Hippocampal formation (tissue), 2 donors: ENCODE data around the gene IGSF9B.
A peak's percentile ranks its signal among the peaks of the same experiment; 100 is the strongest.

Experiments used
- DNase-seq, 2 donors: peaks; one replicate each; lab custom pipeline; 2025; lab: John Stamatoyannopoulos, UW

The IGSF9B gene

DNA sequence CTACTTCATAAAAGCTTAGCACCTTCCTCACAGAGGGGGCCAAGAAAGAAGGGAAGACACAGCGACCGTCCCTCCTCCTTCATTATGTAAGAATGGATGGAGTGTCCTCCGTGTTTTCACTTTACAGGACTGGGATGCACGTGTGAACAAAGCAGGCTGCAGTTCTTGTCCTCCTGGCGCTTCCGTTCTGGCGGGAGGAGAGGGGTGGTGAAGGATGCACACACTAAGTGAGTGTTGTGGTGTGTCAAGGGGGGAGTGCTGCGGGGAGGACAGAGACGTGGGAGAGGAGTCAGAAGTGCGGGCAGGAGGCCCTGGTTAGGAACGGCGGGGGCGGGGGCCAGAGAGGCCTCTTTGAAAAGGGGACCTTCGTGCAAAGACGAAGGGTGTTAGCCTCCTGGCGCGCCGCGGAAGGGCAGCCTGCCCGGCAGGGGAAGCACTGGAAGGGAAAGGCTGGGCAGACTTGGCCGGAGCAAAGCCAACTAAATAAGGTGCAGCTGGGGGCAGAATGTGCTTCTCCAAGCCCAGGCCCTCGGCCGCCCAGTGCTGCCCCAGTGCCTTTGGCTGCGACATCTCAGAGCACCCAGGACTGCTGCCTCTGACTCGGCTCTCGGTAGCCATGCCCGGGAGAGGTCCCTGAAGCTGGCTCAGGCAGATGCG is 27.0 kb upstream of the IGSF9B start:
- no peak for DNase-seq

DNA sequence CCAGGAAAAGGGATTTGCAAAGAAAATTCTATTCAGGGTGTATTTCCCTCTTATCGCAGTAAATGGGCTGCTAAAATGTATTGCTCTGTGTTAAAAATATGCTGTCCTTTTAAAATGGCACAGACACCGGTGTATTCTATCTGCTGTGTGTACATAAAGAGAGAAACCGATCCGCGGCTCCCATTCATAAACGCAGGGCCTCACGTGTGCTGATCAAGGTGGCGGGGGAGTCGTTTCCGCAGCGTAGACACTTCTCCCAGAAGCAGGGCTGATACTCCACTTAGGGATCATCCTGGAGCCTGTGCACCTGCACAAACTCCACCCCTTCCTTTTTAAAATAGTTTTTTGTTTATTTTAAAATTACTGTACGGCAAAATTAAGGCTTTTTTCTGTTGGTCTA is 26.1 kb upstream of the IGSF9B start:
- DNase-seq = no peak

DNA sequence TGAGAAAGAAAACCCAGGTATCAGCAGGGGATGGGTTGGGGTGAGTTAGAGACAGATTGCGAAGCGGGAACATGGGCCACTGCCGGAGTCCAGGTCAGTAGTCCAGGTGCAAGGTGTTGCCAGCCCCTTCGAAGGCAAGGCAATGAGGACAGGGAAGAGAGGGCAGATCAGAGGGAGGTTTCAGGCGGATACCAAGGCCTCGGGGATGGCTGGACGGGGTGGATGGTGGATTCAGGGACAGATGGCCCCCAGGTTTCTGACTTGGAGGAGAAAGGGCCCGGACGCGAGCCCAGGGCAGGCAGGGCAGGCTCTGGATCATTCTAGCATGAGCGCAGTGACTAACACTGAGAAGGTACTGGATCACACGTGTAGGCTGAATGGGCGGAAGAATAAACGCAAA is 25.4 kb upstream of the IGSF9B start:
- no peak for DNase-seq

DNA sequence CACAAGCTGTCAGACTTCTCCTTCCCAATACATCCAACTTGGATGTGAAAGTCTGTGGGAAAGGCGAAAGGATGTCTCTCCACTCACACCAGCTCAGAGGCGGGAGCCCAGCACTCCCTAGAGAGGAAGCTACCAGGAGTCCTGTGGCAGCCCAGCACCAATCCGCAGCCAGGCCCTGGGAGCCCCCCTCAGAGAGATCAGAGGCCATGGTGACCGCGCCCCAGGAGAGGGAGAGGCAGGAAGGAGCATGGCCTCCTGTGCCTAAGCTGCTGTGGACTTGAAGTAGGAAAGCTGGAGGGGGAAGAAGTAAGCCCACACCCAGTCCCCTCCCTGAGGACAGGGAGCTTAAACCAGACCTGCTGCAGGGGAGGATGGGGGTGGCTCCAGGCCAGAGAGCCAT is 24.4 kb upstream of the IGSF9B start:
- no peak for DNase-seq

DNA sequence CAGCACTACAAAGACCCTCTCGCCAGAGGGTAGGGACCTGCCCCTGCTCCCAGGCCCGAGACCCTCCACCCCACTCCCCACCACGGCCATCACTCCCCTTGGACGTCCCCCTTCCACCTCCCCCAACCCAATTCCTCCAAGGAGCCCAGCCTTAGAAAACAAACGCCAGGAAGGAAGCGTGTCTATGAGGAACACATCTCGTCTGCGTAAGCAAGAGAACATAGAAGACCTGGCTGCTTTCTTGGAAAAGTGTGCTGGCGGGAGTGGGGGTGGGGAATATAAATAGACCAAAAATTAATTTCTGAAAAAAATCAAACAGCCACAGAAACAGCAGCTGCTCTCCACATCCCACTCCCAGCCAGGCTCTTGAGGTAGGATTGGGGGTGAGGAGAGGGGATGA is 23.9 kb upstream of the IGSF9B start:
- DNase-seq = no peak

DNA sequence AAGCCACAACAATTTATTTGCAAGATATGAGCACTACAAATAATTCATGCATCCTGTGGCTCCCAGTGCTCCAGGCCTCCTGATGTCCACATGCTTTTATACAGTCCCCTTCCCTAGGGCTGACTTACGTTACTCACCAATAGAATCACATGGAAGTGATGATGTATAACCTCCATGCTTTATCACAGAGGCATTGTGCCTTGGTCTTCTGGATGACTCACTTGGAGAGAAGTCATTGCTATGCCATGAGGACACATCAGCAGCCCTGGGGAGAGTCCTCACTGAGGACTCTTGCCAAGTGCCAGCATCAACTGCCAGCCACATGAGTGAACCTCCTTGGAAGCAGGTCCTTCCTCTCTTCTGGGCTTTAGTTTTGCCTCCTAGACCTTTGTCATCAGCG is 22.0 kb upstream of the IGSF9B start:
- DNase-seq = no peak

DNA sequence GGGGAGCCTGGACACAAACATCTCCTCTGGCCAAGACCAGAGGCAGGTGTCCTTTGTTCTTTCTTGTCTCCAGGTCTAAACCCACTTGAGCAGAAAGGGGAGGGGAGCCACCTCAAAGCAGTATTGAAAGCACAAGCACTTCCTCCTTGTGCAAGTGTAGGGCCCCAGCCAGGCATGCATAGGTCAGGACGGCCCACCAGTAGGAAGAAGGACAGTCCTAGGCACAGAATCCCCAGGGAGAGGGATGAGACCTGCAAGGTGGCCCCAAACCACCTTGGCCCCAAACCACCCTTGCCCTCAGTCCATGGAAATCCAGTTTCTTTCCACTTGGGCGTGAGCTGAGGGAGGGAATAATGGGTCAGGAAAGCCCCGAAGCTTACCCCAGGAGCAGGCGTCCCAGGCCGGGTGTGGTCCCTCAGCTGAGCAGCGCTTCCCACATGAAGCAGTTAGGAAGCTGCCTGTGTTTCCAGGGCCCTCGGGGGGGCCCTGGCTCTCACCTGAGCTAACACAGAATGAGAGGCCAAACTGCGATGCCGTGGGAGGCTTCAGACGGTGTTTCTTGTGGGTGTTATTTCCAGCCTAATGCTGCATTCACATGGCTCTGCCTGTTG is 20.4 kb upstream of the IGSF9B start:
- DNase-seq = no peak

DNA sequence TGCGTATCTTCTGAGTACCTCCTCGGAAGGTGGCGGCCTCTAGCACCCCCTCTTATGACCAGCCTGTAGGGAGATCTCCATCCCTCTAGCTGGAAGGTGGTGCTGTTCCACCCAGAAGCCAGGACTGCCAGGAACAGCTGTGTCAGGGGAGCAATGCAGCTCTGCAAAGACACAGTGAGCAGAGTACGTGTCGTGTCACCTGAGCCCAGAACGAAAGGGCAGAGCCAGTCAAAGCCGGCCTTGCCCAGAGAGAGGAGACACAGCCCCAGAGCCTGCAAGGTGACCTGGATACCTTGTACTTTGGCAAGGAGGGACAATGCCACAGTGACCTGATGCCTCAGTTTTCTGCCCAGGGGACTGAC is 18.7 kb upstream of the IGSF9B start:
- no peak for DNase-seq

DNA sequence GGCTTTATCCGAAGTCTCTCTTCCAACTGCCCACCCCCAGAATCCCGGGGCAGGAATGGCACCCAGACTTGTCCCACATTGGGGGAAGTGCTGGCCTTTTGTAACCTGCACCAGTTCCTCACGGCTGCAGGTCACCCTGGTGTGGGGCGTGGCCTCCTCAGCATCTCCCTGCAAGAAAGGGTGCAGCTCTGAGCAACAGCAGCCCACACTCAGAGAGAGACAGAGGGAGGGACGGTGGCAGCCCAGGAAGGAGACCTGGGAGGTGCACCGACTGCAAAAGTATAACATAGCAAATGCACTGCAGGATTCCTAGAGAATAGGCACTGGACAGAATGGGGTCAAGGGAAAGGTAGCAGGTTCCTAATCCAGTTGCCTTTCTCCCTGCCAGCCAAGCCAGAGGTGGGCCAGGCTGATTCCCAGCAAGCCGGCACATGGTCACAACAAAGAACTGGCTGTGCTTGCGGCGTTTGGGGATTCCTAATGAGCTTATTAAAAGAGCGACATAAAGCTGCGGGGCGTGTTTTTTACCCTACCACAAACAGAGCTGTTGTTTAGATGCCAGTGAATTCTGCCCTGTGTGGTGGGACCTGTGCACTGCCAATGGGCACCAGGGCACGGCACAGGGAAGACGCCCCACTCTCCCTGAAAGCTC is 18.2 kb upstream of the IGSF9B start:
- DNase-seq = no peak

DNA sequence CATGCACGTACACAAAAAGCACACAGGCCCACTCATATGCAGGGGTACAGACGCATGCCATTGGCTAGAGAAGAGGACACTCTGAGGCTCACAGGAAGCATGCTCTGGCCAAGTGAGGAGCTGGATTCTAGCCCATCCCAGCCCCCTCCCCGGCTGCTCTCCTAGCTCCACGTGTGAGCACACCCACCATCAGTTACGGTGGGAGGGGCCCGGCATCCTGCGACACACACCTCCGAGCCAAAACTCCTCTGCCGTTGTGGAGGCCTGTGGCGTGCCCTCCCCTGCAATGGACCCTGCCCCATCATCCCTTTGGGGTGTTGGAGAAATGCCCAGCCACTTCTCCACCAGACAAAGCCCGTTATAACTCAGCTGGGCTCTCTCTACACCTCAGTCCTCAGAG is 15.1 kb upstream of the IGSF9B start:
- DNase-seq = no peak

DNA sequence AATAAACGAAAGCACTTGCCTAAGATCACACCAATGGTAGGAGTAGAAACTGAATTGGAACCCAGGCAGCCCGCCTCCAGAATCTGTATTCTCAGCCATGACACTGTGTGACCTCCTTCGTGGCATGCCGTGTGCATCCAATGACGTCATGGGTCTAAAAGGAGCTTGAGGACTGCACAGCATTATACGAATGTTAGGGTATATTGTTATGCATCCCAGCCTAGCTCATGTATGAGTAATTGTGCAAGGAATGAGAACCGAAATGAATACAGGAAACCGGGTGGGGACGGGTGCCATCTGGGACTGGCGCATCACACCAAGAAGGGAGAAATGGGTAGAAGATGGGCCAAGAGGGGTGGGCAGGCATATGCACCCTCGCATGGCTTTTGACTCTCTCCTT is 12.3 kb upstream of the IGSF9B start:
- no peak for DNase-seq

DNA sequence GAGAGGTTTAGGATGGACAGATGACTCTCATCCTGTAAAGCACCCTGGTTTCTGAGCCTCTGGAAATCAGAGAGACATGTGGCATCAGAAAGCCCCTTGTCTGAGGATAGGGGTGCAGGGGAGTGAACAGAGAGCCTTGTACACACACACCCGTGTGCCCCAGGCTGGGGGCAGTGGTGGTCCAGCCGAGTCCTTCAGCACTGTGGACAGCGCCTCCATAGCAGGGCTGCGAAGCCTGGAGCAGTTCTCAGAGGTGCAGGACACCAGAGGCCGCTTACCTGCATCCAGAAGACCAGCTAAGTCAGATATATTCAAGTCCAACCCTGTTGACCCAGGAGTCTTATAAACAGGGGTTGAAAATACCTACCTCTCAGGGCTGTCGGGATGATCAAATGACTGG is 11.5 kb upstream of the IGSF9B start:
- no peak for DNase-seq

DNA sequence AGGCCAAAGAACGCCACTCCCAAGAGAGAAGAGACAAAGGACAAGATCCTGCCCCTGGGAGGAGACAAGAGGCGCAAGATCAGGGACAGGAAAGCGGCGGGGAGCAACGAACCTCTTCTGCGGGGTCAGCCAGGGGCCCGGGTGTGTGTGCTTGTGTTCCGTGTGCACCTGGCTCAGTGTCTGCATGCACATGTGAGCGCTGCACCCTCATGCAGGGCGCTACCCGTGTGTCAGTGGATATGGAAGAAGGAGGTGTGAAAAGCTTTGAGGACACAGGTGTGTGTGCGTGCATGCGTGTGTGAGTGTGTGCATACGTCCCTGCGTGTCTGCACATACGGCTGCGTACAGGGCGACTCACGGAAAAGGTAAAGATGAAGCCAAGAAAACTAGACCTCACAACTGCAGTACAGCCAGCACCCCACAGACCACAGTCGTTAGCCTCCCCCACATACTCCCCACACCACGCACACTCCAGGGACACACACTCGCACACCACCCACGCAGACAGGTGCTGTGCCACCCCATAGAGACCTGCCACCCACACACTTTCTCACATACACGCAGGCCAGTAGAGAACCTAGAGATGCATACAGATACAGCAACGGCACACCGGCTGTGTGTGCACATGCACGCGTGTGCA is 11.0 kb upstream of the IGSF9B start:
- no peak for DNase-seq

DNA sequence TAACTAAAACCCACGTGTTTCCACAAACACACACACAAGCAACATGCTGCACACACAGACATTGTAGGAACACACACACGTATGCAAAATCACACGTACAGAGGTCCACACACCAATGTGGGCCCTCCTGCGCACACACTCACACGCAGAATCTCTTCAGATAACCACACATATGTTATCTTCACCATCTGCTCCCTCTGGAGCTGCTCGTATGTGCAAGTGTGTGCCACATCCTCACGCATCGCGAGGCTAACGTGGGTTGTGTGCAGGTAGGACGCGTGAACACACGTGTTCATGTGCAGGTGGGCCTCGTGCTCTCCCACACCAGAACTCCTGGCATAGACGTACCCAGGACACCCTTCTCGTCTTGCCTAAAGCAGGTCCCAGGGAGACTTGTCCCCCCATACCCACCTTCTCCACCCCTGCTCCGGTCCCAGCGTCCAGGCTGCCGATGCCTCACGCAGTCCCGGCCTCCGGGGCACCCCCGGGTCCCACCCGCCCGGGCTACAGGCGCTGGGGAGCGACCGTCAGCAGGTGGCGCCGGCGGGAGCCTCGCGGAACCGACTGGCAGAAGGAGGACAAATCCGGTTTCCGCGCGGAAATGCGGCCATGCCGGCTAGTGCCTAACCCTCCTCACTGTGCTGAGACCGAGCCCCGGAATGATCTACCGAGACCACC is 10.3 kb upstream of the IGSF9B start:
- DNase-seq = peak in 1 of 2 donors; percentile 42

DNA sequence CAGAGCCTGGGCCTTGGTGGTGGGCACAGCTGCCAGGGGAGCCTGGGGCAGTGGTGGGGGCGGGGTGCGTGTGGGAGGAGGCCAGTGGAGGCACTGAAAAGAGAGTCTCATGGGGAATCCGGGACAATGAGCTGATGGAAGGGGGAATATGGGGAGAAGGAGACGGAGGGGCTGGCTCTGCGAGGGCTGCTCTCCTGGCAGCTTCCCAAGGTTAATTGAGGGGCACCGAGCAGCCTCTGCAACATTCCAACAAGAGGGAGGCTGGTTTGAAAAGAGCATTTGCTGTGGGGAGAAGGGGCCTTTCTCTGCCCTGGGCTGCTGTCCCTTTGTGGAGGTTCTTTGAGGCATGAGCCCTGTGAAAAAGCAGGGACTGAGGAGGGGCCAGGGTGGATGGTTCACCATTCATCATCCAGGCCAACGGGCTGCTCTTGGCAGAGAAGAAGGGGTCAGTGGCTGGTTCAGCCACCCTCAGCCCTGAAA is 9.4 kb upstream of the IGSF9B start:
- peak in 1 of 2 donors; percentile 28 for DNase-seq

DNA sequence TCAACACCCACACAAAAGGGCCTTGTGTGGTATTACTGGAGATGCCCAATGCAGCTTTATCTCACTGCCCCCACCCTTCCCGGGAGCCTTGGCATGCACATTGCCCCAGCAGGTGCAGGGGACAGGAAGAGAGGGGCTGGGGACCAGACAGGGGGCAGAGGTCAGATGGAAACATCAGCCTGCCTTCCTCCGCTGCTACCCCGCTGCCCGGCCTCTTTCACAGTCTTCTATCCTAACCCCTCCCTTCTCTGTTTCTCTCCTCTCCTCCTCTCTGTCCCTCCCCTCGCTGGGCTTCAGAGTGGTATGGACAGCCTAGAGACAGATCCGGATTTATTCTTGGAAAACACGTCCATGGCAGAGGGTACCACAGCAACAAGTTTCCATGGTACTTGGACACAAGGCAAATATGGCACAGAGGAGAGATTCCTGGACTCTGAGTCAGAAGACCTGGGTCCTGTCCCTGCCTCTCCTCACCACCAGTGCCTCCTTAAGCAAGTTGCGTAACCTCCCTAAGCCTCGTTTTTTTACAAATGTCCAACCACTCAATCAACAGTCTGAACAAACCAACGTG is 8.3 kb upstream of the IGSF9B start:
- DNase-seq = peak in 1 of 2 donors; percentile 18

DNA sequence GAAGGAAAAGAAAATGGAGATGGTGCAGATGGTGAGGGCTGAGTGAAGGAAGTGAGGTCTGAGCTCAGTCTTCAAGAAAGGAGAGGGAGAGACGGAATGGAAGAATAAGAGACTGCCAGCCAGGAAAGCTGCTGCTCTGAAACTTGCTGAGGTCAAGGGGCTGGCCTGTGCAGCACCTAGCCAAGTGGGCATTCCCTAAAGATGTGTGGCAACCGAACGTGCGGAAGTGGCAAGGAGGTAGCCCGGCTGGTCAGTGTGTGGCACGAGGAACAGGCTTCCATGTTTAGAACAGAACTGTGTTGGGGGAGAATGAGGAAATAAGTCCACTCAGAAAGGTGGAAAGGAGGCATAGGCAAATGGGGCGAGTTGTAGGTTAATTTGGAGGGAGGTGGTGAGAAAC is 7.6 kb upstream of the IGSF9B start:
- DNase-seq = no peak

DNA sequence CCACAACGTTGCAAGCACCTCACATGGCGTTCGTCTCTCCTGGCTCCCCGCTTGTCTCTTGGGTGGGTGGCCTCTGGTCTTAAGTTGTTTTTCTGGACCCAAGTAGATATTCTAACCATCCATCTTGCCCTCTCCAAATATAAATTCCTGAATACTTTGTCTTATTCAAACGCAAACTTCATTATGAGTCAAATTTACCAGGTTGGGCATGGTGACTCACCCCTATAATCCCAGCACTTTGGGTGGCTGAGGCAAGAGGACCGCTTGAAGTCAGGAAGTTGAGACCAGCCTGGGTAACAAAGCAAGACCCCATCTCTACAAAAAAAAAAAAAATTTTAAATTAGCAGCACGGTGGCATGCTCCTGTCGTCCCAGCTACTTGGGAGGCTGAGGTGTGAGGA is 5.1 kb upstream of the IGSF9B start:
- DNase-seq = no peak

DNA sequence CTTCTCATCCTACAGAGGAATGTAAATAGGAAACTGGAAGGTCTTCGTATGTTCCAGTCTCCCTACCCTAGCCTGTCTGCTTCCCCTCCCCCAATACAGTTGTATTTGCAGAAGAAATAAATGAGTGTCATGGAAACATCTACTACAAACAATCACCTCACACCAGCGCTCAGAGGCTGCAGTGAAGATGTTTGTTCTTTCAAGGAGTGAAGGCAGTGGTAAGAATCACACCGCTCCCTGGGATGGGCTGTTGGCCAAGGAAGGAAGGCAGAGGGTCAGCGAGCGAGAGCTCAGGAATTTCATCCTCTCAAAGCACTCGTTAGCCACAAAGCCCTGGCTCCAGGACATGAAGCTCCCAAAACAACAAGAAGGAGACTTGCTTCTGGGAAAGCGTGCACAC is 1.1 kb upstream of the IGSF9B start:
- DNase-seq = no peak

DNA sequence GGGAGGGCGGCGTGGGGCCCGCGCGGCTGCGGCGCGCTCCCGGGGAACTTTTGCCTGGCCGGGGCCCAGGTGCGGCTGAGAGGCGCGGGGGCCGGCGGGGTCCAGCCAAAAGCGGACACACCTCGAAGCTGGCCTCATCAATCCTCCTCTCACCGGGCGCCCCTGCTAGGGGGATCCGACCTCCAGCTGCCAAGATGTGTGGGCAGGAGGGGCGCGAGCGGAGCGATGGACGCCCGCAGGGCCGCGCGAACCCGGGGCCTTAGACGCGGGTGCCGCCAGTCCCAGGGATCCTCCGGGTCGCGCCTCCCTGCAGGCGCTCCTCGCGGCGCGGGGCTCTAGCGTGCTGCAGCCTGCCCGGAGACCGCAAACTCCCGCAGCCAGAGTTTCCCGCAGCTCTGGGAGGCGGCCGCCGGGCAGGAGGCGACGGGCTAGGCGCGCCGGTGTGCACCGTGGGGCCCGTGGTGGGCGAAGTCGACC is 785 bp downstream of the IGSF9B start:
- no peak for DNase-seq

DNA sequence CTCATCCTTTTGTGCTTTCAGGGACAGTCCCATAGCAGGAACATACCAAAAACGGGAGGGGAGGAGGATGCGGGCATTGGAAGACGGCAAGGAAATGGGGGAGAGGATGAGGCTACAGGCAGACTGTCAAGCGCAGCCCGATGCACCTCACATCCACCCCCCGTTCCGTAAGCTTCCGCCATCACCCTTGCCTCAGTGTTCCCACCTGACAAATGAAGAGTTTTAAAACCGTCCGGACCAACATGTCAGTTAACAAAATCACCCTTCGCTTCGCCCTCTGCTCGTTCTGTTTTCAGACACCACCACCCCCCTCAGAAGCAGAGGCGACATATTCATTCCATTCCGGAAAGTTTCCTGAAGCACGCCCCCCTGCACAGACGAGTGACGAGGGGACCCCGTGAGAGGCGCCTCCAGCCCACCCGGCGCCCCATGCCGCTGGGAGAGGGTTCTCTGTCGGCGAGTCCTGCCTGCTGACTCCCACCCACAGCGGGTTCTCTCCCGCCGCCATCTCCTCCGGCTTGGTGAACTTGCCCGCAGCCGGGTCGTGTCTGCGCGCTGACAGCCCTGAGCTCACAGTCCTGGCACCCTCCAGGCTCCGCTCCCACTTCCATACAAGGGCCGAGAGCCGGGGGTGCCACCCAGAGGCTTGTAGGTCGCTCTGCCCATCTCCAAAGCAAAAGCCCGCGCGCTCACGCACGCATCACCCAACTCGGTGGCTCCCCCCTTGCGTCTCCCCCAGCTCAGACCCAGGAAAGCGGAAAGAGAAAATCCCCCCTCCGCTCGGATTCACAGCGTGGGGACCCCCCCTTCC is 1.5 kb downstream of the IGSF9B start:
- DNase-seq = peak in 1 of 2 donors; percentile 40
